Prostate gland (tissue), 2 donors: Measurements from ENCODE around the gene C8A.

Experiments used
- CTCF ChIP-seq, 4 experiments: fragments of 200-600 bp in 2 of 4; fragments of 450-650 bp in 2 of 4; sonication (generic) in 2 of 4; IDR thresholded peaks; 1 replicate in 3 of 4; 2 replicates in 1 of 4; pipeline ENCODE4 v1.5.1; 2016 to 2019; ENCODE audit warnings: antibody characterized with exemption in 4 of 4, mild to moderate bottlenecking in 2 of 4, moderate library complexity in 2 of 4
- POLR2A ChIP-seq: fragments of 450-650 bp; IDR thresholded peaks from one replicate; pipeline ENCODE4 v1.6.1; 2016; ENCODE audit warnings: antibody characterized with exemption, mild to moderate bottlenecking
- POLR2AphosphoS5 ChIP-seq: sonication (generic); formaldehyde crosslinking; IDR thresholded peaks from one replicate; pipeline ENCODE4 v1.6.1; 2017; ENCODE audit warnings: antibody characterized with exemption

- no peak for TF ChIP-seq CTCF (IDR thresholded peaks at IDR 0.05)
- TF ChIP-seq POLR2AphosphoS5, result no peak
- no peak for TF ChIP-seq POLR2A
These were observed 93.9 kb downstream of the C8A start for GRCh38 chr1:56948403-56949023.
